WTC11 (cell line): Measurements from ENCODE around the gene SMAD7. TPM values are rescaled to one million over a fixed set of nuclear protein-coding genes. Genes with fewer than 3 reads are reported as not detected.

Source experiments
- ATAC-seq: fragments of 200-7000 bp; cut with Tn5 transposase; 2 replicates; pipeline ENCODE4 v1.10.0; 2021; ENCODE audit warnings: mild to moderate bottlenecking, moderate library complexity
- CTCF ChIA-PET: fragments of 300-600 bp; sonication (Branson Sonifier 250); formaldehyde crosslinking; loops from one replicate; lab custom pipeline; 2021; ENCODE audit warnings: antibody characterized with exemption; lab: Charles Lee
- POLR2A ChIA-PET: fragments of 350-600 bp; sonication (Branson Sonifier 250); formaldehyde crosslinking; loops from one replicate; lab custom pipeline; 2021; ENCODE audit warnings: antibody characterized with exemption; lab: Charles Lee
- DNase-seq: peaks from one replicate; pipeline ENCODE4 v3.0.0; 2021; ENCODE audit warnings: low spot score
- H3K27ac Mint-ChIP-seq: 2 replicates; pipeline ENCODE4 v1.8.0; 2021; ENCODE audit warnings: mixed read lengths
- H3K27me3 Mint-ChIP-seq: 2 replicates; pipeline ENCODE4 v1.8.0; 2021; ENCODE audit warnings: low read depth, mild to moderate bottlenecking, moderate library complexity, mixed read lengths
- H3K36me3 Mint-ChIP-seq: 2 replicates; pipeline ENCODE4 v1.8.0; 2021; ENCODE audit warnings: mixed read lengths
- H3K4me1 Mint-ChIP-seq: 2 replicates; pipeline ENCODE4 v1.8.0; 2022; ENCODE audit warnings: mixed read lengths
- H3K4me3 Mint-ChIP-seq: 2 replicates; pipeline ENCODE4 v1.8.0; 2021; ENCODE audit warnings: mild to moderate bottlenecking, moderate library complexity, mixed read lengths
- H3K9me3 Mint-ChIP-seq: 2 replicates; pipeline ENCODE4 v1.8.0; 2021; ENCODE audit warnings: mixed read lengths
- ETV6 ChIP-seq: sonication (generic); formaldehyde crosslinking; IDR thresholded peaks from 2 replicates; pipeline ENCODE4 v1.8.1; 2022; ENCODE audit warnings: mild to moderate bottlenecking, missing genetic modification reagents
- FOXJ3 ChIP-seq: sonication (generic); formaldehyde crosslinking; IDR thresholded peaks from 2 replicates; pipeline ENCODE4 v1.9.0; 2021; ENCODE audit warnings: missing genetic modification reagents, mild to moderate bottlenecking, borderline replicate concordance
- FOXK1 ChIP-seq: sonication (generic); formaldehyde crosslinking; IDR thresholded peaks from 2 replicates; pipeline ENCODE4 v1.8.0; 2022; ENCODE audit warnings: mild to moderate bottlenecking, moderate library complexity, missing genetic modification reagents
- GTF2I ChIP-seq: fragments of 250-450 bp; sonication (Bioruptor Pico); conservative IDR thresholded peaks from 2 replicates; pipeline ENCODE4 v1.4.0; 2021; ENCODE audit warnings: mild to moderate bottlenecking
- NR1H2 ChIP-seq: sonication (generic); formaldehyde crosslinking; IDR thresholded peaks from 2 replicates; pipeline ENCODE4 v1.9.0; 2021; ENCODE audit warnings: mild to moderate bottlenecking, moderate library complexity, missing genetic modification reagents
- SMAD3 ChIP-seq: sonication (generic); formaldehyde crosslinking; IDR thresholded peaks from 2 replicates; pipeline ENCODE4 v1.8.0; 2022; ENCODE audit warnings: missing genetic modification reagents, mild to moderate bottlenecking, borderline replicate concordance
- TEAD1 ChIP-seq: sonication (generic); formaldehyde crosslinking; IDR thresholded peaks from 2 replicates; pipeline ENCODE4 v1.8.0; 2022; ENCODE audit warnings: mild to moderate bottlenecking, missing genetic modification reagents
- TEAD4 ChIP-seq: sonication (generic); formaldehyde crosslinking; IDR thresholded peaks from 2 replicates; pipeline ENCODE4 v1.8.0; 2022; ENCODE audit warnings: mild to moderate bottlenecking, missing genetic modification reagents
- ZNF121 ChIP-seq: sonication (generic); formaldehyde crosslinking; IDR thresholded peaks from 2 replicates; pipeline ENCODE4 v1.8.0; 2023; ENCODE audit warnings: missing genetic modification reagents
- ZNF138 ChIP-seq: sonication (generic); formaldehyde crosslinking; conservative IDR thresholded peaks from 2 replicates; pipeline ENCODE4 v1.8.1; 2022; ENCODE audit warnings: mild to moderate bottlenecking, moderate library complexity, missing genetic modification reagents
- ZNF263 ChIP-seq: sonication (generic); formaldehyde crosslinking; IDR thresholded peaks from 2 replicates; pipeline ENCODE4 v1.8.1; 2022; ENCODE audit warnings: low read depth, mild to moderate bottlenecking, moderate library complexity, missing genetic modification reagents
- total RNA-seq: library from RNA; stranded (reverse); gene quantifications from 3 replicates; pipeline ENCODE4 v1.2.3, GENCODE V29; 2021
- TF ChIP-seq, protein P1 (sequence below): sonication (generic); formaldehyde crosslinking; IDR thresholded peaks from 2 replicates; pipeline ENCODE4 v1.8.1; 2023; ENCODE audit warnings: mild to moderate bottlenecking, missing genetic modification reagents, moderate library complexity
- TF ChIP-seq, protein P2 (sequence below): sonication (generic); formaldehyde crosslinking; IDR thresholded peaks from 2 replicates; pipeline ENCODE4 v1.8.0; 2023; ENCODE audit warnings: missing genetic modification reagents
- TF ChIP-seq, protein P3 (sequence below): sonication (generic); formaldehyde crosslinking; IDR thresholded peaks from 2 replicates; pipeline ENCODE4 v1.8.1; 2022; ENCODE audit warnings: mild to moderate bottlenecking, moderate library complexity, missing genetic modification reagents
- TF ChIP-seq, protein P4 (sequence below): fragments of 250-450 bp; sonication (Bioruptor Pico); IDR thresholded peaks from 2 replicates; pipeline ENCODE4 v1.9.0; 2021; ENCODE audit warnings: mild to moderate bottlenecking, borderline replicate concordance
- TF ChIP-seq, protein P5 (sequence below): sonication (generic); formaldehyde crosslinking; IDR thresholded peaks from 2 replicates; pipeline ENCODE4 v1.8.0; 2022; ENCODE audit warnings: mild to moderate bottlenecking, missing genetic modification reagents
- TF ChIP-seq, protein P6 (sequence below): sonication (generic); formaldehyde crosslinking; IDR thresholded peaks from 2 replicates; pipeline ENCODE4 v1.8.1; 2022; ENCODE audit warnings: low read depth, mild to moderate bottlenecking, moderate library complexity, missing genetic modification reagents, borderline replicate concordance
- TF ChIP-seq, protein P7 (sequence below): fragments of 250-450 bp; sonication (Bioruptor Pico); IDR thresholded peaks from 2 replicates; pipeline ENCODE4 v2.1.2; 2022; ENCODE audit warnings: mild to moderate bottlenecking, moderate library complexity

The SMAD7 gene
- total RNA-seq, 1 experiment from 2014 or later = 44.7 TPM

DNA sequence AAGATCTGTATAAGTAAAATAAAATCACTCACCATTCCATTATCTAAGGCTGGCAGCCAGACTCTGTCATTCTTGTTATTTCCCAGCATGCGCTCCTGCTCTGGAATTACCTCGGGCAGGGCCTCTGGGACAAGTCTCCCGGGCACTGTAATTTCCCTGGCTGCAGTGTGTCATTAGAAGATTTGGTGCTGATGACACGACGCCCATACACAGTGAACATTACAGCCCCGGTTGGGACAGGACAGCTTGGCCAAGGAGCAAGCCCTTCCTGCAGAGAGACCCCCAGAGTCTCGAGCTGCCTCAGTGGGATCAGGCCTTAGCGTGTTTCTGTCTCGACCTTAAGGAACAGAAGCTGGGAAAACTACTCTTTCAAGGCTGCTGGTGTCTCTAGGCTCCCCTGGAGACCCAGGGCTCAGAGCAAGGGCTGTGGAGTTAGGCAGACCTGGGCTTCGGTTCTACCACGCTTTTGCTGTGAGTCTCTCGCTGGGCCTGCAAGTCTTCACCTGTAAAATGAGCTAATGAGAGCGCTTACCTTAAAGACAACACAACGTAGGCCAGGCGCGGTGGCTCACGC lies 39.7 kb downstream of the SMAD7 start (continued):
- TF ChIP-seq, protein P1, sequence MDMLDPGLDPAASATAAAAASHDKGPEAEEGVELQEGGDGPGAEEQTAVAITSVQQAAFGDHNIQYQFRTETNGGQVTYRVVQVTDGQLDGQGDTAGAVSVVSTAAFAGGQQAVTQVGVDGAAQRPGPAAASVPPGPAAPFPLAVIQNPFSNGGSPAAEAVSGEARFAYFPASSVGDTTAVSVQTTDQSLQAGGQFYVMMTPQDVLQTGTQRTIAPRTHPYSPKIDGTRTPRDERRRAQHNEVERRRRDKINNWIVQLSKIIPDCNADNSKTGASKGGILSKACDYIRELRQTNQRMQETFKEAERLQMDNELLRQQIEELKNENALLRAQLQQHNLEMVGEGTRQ (CRISPR knock-in tag) = no peak
- TF ChIP-seq ZNF263 (CRISPR knock-in tag) = no peak
- no peak for TF ChIP-seq GTF2I (CRISPR knock-in tag)

DNA sequence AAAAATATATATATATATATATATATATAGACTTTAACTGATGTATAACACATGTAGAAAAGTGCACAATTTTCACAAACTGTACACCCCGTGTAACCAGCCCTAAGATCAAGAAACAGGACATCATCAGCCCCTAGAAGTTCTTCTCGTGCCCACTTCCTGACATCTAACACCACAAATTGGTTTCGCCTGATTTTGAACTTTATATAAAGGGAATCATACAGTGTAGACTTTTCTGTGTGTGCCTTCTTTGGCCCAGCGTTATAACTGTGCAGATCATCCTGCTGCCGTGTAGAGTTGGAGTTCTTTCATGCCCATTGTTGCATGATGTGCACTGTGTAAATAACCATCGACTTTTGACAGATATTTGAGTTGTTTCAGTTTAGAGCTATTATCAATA lies 41.0 kb downstream of the SMAD7 start:
- TF ChIP-seq, protein P2, sequence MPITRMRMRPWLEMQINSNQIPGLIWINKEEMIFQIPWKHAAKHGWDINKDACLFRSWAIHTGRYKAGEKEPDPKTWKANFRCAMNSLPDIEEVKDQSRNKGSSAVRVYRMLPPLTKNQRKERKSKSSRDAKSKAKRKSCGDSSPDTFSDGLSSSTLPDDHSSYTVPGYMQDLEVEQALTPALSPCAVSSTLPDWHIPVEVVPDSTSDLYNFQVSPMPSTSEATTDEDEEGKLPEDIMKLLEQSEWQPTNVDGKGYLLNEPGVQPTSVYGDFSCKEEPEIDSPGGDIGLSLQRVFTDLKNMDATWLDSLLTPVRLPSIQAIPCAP (CRISPR knock-in tag) = no peak
- TF ChIP-seq, protein P3, sequence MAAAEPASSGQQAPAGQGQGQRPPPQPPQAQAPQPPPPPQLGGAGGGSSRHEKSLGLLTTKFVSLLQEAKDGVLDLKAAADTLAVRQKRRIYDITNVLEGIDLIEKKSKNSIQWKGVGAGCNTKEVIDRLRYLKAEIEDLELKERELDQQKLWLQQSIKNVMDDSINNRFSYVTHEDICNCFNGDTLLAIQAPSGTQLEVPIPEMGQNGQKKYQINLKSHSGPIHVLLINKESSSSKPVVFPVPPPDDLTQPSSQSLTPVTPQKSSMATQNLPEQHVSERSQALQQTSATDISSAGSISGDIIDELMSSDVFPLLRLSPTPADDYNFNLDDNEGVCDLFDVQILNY = no peak
- TF ChIP-seq NR1H2 = no peak
- TF ChIP-seq ZNF138 = no peak
- TF ChIP-seq ZNF121 (CRISPR knock-in tag) = no peak
- TF ChIP-seq, all 79 proteins: peak for 0
- no peaks in the 10 kb centered on the region for H3K27me3 Mint-ChIP-seq
- H3K4me1 Mint-ChIP-seq = peaks cover 11% of the 10 kb centered on the region
- POLR2A ChIA-PET = no interaction called here
- ATAC-seq = no peak
- 0 out of 2 replicates have a peak, but pooled peaks cover 2% of the 10 kb centered on the region for H3K36me3 Mint-ChIP-seq
- H3K9me3 Mint-ChIP-seq = peaks cover 14% of the 10 kb centered on the region
- CTCF ChIA-PET = no interaction called here
- no peak overlapping the region for H3K27ac Mint-ChIP-seq
- DNase-seq = no peak
- H3K4me3 Mint-ChIP-seq = no peak overlapping the region

DNA sequence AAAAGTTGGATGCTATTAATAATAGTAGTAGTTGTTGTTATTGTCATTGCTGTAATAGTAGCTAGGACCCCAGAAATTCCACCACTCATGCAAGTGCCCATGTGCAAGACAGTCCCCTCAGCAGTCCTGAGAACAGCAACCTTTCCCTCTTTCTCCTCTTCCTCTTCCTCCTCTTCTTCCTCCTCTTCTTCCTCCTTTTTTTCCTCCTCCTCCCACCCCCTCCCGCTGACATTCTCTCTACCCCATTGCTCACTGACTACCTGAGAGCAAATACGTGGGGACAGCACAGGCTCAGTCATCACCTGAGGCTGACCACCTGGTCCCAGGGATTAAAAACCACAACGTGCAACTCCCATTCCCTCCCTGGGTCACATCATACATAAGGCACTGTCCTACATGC lies 41.8 kb downstream of the SMAD7 start:
- Mint-ChIP-seq H3K36me3 (peaks cover 10% of the 10 kb centered on the region), H3K27me3 (no peaks in the 10 kb centered on the region; the same call in 1 of the 2 replicates), H3K4me3 (no peak overlapping the region), H3K4me1 (peaks cover 4% of the 10 kb centered on the region; the same call in 1 of the 2 replicates), H3K9me3 (peaks cover 22% of the 10 kb centered on the region), H3K27ac (no peak overlapping the region)
- TF ChIP-seq SMAD3 (CRISPR knock-in tag) (no peak), FOXJ3 (CRISPR knock-in tag) (no peak), FOXK1 (CRISPR knock-in tag) (no peak), ETV6 (CRISPR knock-in tag) (no peak), TEAD1 (CRISPR knock-in tag) (no peak), TEAD4 (no peak)
- TF ChIP-seq, protein P4, sequence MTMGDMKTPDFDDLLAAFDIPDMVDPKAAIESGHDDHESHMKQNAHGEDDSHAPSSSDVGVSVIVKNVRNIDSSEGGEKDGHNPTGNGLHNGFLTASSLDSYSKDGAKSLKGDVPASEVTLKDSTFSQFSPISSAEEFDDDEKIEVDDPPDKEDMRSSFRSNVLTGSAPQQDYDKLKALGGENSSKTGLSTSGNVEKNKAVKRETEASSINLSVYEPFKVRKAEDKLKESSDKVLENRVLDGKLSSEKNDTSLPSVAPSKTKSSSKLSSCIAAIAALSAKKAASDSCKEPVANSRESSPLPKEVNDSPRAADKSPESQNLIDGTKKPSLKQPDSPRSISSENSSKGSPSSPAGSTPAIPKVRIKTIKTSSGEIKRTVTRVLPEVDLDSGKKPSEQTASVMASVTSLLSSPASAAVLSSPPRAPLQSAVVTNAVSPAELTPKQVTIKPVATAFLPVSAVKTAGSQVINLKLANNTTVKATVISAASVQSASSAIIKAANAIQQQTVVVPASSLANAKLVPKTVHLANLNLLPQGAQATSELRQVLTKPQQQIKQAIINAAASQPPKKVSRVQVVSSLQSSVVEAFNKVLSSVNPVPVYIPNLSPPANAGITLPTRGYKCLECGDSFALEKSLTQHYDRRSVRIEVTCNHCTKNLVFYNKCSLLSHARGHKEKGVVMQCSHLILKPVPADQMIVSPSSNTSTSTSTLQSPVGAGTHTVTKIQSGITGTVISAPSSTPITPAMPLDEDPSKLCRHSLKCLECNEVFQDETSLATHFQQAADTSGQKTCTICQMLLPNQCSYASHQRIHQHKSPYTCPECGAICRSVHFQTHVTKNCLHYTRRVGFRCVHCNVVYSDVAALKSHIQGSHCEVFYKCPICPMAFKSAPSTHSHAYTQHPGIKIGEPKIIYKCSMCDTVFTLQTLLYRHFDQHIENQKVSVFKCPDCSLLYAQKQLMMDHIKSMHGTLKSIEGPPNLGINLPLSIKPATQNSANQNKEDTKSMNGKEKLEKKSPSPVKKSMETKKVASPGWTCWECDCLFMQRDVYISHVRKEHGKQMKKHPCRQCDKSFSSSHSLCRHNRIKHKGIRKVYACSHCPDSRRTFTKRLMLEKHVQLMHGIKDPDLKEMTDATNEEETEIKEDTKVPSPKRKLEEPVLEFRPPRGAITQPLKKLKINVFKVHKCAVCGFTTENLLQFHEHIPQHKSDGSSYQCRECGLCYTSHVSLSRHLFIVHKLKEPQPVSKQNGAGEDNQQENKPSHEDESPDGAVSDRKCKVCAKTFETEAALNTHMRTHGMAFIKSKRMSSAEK (CRISPR knock-in tag) = no peak
- TF ChIP-seq, protein P5, sequence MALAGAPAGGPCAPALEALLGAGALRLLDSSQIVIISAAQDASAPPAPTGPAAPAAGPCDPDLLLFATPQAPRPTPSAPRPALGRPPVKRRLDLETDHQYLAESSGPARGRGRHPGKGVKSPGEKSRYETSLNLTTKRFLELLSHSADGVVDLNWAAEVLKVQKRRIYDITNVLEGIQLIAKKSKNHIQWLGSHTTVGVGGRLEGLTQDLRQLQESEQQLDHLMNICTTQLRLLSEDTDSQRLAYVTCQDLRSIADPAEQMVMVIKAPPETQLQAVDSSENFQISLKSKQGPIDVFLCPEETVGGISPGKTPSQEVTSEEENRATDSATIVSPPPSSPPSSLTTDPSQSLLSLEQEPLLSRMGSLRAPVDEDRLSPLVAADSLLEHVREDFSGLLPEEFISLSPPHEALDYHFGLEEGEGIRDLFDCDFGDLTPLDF (CRISPR knock-in tag) = no peak
- TF ChIP-seq, protein P6, sequence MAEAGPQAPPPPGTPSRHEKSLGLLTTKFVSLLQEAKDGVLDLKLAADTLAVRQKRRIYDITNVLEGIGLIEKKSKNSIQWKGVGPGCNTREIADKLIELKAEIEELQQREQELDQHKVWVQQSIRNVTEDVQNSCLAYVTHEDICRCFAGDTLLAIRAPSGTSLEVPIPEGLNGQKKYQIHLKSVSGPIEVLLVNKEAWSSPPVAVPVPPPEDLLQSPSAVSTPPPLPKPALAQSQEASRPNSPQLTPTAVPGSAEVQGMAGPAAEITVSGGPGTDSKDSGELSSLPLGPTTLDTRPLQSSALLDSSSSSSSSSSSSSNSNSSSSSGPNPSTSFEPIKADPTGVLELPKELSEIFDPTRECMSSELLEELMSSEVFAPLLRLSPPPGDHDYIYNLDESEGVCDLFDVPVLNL (CRISPR knock-in tag) = no peak
- TF ChIP-seq, protein P1 (CRISPR knock-in tag) = no peak
- TF ChIP-seq, protein P7, sequence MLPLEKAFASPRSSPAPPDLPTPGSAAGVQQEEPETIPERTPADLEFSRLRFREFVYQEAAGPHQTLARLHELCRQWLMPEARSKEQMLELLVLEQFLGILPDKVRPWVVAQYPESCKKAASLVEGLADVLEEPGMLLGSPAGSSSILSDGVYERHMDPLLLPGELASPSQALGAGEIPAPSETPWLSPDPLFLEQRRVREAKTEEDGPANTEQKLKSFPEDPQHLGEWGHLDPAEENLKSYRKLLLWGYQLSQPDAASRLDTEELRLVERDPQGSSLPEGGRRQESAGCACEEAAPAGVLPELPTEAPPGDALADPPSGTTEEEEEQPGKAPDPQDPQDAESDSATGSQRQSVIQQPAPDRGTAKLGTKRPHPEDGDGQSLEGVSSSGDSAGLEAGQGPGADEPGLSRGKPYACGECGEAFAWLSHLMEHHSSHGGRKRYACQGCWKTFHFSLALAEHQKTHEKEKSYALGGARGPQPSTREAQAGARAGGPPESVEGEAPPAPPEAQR (CRISPR knock-in tag) = no peak
- ATAC-seq (no peak), DNase-seq (no peak)
- ChIA-PET CTCF (no interaction called here), POLR2A (no interaction called here)
